GM20000 (cell line): ENCODE results near the gene SYNE2.

Source experiments
- DNase-seq: peaks from one replicate; pipeline ENCODE4 v3.0.0; 2012; ENCODE audit warnings: low spot score
- TF ChIP-seq, protein P1 (sequence below): IDR thresholded peaks from 2 replicates; pipeline ENCODE4 v1.5.1; 2012; ENCODE audit warnings: mild to moderate bottlenecking, control low read depth; ENCODE audit errors: extremely low read depth, missing control alignments

Gene SYNE2

DNA sequence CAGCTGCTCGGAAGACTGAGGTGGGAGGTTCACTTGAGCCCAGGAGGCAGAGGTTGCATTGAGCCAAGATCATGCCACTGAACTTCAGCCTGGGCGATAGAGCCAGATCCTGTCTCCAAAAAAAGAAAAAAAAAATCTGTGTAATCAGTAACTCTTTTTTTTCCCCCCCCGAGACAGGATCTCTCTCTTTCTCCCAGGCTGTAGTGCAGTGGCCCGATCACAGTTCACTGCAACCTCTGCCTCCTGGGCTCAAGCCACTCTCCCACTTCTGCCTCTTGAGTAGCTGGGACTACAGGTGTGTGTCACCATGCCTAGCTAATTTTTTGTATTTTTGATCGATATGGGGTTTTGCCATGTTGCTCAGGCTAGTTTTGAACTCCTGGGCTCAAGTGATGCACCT is 113.6 kb downstream of the SYNE2 start:
- TF ChIP-seq, protein P1, sequence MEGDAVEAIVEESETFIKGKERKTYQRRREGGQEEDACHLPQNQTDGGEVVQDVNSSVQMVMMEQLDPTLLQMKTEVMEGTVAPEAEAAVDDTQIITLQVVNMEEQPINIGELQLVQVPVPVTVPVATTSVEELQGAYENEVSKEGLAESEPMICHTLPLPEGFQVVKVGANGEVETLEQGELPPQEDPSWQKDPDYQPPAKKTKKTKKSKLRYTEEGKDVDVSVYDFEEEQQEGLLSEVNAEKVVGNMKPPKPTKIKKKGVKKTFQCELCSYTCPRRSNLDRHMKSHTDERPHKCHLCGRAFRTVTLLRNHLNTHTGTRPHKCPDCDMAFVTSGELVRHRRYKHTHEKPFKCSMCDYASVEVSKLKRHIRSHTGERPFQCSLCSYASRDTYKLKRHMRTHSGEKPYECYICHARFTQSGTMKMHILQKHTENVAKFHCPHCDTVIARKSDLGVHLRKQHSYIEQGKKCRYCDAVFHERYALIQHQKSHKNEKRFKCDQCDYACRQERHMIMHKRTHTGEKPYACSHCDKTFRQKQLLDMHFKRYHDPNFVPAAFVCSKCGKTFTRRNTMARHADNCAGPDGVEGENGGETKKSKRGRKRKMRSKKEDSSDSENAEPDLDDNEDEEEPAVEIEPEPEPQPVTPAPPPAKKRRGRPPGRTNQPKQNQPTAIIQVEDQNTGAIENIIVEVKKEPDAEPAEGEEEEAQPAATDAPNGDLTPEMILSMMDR, result no peak
- DNase-seq, result no peak

DNA sequence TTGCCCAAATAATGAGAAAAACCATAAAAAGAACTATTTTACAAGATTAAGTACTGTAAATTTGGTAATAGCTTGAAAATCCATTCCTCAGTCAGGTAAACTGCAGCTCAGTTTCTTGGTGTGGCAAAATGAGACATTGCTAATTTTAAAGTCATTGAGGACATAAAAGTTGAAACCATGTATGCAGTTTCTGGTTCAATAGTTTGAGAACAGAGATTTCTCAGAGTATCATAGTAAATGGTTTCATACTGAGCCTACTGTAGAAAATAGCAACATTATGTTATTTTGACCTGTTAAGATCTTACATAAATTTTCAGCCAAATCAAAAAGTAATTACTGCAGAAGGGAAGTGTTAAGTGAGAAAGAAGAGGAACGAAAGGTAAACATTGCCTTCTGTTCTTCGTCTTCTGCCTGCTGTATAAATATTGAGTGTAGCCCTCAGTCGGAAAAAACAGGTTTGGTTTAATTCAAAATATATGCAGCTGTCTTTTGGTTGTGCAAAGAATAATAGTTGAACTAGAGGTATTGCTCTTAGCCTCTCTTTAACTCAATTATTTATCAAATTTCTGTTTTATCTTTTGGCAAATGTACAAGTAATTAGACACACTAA is 119.6 kb downstream of the SYNE2 start:
- TF ChIP-seq, protein P1, result no peak
- no peak for DNase-seq

DNA sequence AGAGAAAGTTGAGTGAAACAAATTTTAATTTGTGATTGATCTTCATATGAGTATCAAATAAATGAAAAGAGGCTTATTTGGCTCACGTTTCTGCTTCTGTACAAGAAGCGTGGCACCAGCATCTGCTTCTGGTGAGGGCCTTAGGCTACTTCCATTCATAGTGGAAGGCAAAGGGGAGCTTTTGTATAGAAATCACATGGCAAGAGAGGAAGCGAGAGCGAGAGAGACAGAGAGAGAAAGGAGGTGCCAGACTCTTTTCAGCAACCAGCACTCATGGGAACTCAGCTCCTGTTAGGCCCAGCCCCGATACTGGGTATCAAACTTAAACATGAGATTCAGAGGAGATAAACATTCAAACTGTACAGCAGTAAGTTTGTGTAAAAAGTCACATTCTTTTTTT is 121.4 kb downstream of the SYNE2 start:
- TF ChIP-seq, protein P1, result no peak
- DNase-seq, result no peak

DNA sequence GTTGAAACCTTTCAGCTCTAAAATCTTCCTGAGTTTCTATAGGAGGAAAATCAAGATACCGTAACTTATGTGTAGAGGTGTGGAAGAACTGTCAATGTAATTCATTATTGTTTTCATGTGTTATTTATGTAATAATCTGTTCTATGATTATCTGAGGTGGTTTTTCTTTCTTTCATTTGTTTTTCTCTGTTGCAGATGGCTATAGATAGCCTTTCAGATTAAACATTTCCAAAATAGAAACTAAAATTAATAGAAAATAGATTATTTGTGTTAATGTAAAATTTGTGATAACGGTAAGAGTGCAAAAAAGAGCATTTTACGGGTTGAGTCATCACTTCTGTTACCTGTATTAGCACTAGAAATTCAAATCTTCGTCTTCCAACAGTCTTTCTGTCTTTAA is 128.8 kb downstream of the SYNE2 start:
- no peak for DNase-seq
- TF ChIP-seq, protein P1, result no peak

DNA sequence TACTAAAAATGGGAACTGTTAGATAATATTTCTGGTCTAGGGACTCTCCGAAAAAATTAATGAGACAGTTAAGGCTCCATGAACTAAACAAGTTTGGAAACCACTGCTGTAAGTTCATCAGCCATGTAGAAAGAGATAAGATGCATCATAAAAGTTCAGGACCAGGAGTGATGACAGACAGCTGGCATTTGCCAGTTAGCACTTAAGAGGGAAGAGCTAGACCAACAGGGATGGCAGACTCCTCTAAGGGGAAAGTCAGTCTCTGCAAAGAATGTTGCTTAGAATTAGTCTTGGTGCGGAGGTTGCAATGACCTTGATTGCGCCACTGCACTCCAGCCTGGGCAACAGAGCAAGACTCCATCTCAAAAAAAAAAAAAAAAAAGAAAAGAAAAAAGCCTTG is 129.4 kb downstream of the SYNE2 start:
- TF ChIP-seq, protein P1, result no peak

DNA sequence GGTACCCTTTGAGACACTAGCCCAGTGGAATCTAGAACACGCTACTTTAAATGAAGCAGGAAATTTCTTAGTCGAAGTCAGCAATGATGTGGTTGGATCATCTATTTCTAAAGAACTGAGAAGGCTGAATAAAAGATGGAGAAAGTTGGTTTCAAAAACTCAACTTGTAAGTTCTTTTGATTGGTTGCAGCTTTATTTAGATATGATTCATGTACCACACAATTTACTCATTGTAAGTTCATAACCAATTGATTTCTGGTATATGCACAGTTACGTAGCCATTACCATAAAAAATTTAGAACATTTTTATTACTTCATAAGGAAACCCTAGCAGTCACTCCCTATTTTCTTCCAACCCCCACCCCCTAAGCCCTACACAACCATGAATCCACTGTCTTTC is 129.8 kb downstream of the SYNE2 start:
- no peak for DNase-seq
- TF ChIP-seq, protein P1, result no peak

More for the DNA sequence above, 129.4 kb downstream of the SYNE2 start:
- no peak for DNase-seq

DNA sequence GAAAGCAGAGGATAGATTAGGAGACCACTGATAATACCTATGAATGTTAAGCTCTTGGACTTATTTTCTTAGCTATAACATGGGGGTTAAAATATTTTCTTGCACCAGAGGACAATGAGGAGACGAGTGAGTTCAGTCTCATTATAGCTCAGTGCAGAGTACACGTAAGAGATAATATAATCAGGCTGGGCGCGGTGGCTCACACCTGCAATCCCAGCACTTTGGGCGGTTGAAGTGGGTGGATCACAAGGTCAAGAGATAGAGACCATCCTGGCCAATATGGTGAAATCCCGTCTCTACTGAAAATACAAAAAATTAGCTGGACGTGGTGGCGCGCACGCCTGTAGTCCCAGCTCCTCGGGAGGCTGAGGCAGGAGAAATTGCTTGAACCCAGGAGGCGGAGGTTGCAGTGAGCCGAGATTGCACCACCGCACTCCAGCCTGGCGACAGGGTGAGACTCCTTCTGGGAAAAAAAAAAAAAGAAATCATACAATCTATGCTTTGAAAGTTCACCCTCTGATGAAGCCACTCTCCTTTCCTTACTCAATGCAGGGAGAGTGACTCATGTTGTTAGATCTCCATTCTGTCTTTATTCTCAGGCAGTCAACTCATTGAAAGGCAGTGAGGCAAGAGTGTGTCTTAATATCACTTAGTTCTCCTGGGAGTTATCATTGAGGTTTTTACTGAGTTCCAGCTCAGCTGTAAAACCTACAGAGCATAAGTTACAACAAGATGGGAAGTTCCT is 134.2 kb downstream of the SYNE2 start:
- DNase-seq, result no peak
- TF ChIP-seq, protein P1, result no peak
